Thyroid gland (tissue), 4 donors: ENCODE data around the gene WWTR1. TPM values are rescaled to one million over a fixed set of nuclear protein-coding genes. Genes with fewer than 3 reads are reported as not detected.

Source experiments
- DNase-seq, 2 donors: peaks; one replicate each; pipeline ENCODE4 v3.0.0-alpha.2; 2019
- H3K27ac ChIP-seq, 3 donors: fragments of 200-600 bp; sonication (generic); 1 replicate in 2 of 3; 2 replicates in 1 of 3; pipeline ENCODE4 v1.5.1; 2016 to 2019; ENCODE audit warnings: mild to moderate bottlenecking in 1 of 3, moderate library complexity in 1 of 3
- H3K27me3 ChIP-seq: fragments of 200-600 bp; sonication (generic); one replicate; pipeline ENCODE4 v1.5.1; 2019
- H3K36me3 ChIP-seq, 2 donors: fragments of 200-600 bp; sonication (generic); one replicate each; pipeline ENCODE4 v1.5.1; 2016 to 2019
- H3K4me1 ChIP-seq, 2 donors: fragments of 200-600 bp; sonication (generic); one replicate each; pipeline ENCODE4 v1.5.1; 2017 to 2019
- H3K4me3 ChIP-seq, 3 donors: fragments of 200-600 bp; sonication (generic); replicated peaks in 1 of 3; 1 replicate in 2 of 3; 2 replicates in 1 of 3; pipeline ENCODE4 v1.5.1; 2016; ENCODE audit warnings: mild to moderate bottlenecking in 1 of 3
- H3K9me3 ChIP-seq: fragments of 200-600 bp; sonication (generic); one replicate; pipeline ENCODE4 v1.5.1; 2017
- CTCF ChIP-seq, 6 experiments: fragments of 200-600 bp in 3 of 6; fragments of 450-650 bp in 3 of 6; sonication (generic) in 3 of 6; IDR thresholded peaks; one replicate each; pipeline ENCODE4 v1.5.1; 2016 to 2019; ENCODE audit warnings: antibody characterized with exemption in 6 of 6, mild to moderate bottlenecking in 2 of 6, inconsistent platforms in 1 of 6, moderate library complexity in 1 of 6
- POLR2A ChIP-seq, 2 donors: fragments of 450-650 bp; IDR thresholded peaks; one replicate each; pipeline ENCODE4 v1.6.1; 2017; ENCODE audit warnings: antibody characterized with exemption in 2 of 2, mild to moderate bottlenecking in 2 of 2, moderate library complexity in 1 of 2
- WGBS, 2 donors: methylation state at CpG; one replicate each; pipeline ENCODE4 v1.1.5; 2017; 5-methylcytosine and 5-hydroxymethylcytosine counted together
- intact Hi-C: fragments of 100-400 bp; cut with DNase I; formaldehyde crosslinking; loops from one replicate; pipeline ENCODE4 v1.15.1; 2023
- total RNA-seq, 4 donors: library from RNA; depleted of rRNA; stranded (reverse); fragments of >200 nt; gene quantifications; one replicate each; pipeline ENCODE4 v1.2.3, GENCODE V29; 2016

Gene WWTR1
- total RNA-seq, 4 donors from 2014 or later: 56.7 to 87.6 (median 78.5) TPM

- DNase-seq: no peak
- no peaks in the 10 kb centered on the region for H3K27me3 ChIP-seq
- no peaks in the 10 kb centered on the region for H3K9me3 ChIP-seq
- no peaks in the 10 kb centered on the region for H3K36me3 ChIP-seq
- 82 to 87% methylated on average over 1 of the region's 1 CpG for WGBS, 2 donors
- H3K27ac ChIP-seq: no peak overlapping the region
- no peak overlapping the region for H3K4me3 ChIP-seq
- TF ChIP-seq POLR2A (IDR thresholded peaks at IDR 0.05): no peak
- TF ChIP-seq CTCF (IDR thresholded peaks at IDR 0.05): no peak
- H3K4me1 ChIP-seq: peaks cover 10 to 20% of the 10 kb centered on the region in 2 donors
- intact Hi-C loops: no loop called here
Measured at GRCh38 chr3:149559525-149559924, 98.3 kb downstream of the WWTR1 start.

DNA sequence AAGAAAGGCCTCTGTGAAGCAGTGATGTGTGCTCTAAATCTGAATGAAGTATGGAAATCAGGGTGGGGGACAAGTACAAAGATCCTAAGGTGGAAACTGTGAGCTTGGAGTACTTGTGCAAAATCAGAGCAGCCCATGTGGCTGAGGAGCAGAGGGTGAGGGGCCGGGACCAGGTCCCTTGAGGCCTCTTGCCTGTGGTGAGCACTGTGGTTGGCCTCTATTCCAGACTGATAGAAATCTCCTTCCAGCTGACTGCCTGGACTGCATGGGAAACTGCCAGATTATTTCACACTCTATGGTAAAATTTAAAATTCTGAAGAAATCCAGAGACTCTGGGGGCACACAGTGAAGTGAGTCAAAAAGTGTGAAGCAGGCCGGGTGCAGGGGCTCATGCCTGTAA lies 101.9 kb downstream of the WWTR1 start:
- Histone ChIP-seq H3K27me3 (no peaks in the 10 kb centered on the region), H3K4me1 (peaks cover 22 to 36% of the 10 kb centered on the region in 2 donors), H3K27ac (peak overlapping the region in 2 of 3 donors; percentile 50 to 88), H3K9me3 (no peaks in the 10 kb centered on the region), H3K36me3 (no peaks in the 10 kb centered on the region), H3K4me3 (no peak overlapping the region)
- intact Hi-C loops: no loop called here
- no peak for TF ChIP-seq POLR2A (IDR thresholded peaks at IDR 0.05)
- TF ChIP-seq CTCF (IDR thresholded peaks at IDR 0.05): no peak
- no peak for DNase-seq
- 65% methylated on average over 2 of the region's 2 CpGs for WGBS, 2 donors

- WGBS, 2 donors: 58 to 64% methylated on average over 4 of the region's 4 CpGs
- Histone ChIP-seq H3K4me1 (peaks cover 22 to 36% of the 10 kb centered on the region in 2 donors), H3K4me3 (no peak overlapping the region), H3K27me3 (no peaks in the 10 kb centered on the region), H3K36me3 (no peaks in the 10 kb centered on the region), H3K27ac (peak overlapping the region in 2 of 3 donors; percentile 50 to 88), H3K9me3 (no peaks in the 10 kb centered on the region)
- intact Hi-C loops: no loop called here
- DNase-seq: no peak
- TF ChIP-seq CTCF (IDR thresholded peaks at IDR 0.05) (no peak), POLR2A (IDR thresholded peaks at IDR 0.05) (no peak)
Measured at GRCh38 chr3:149554826-149555225, 103.0 kb downstream of the WWTR1 start.

DNA sequence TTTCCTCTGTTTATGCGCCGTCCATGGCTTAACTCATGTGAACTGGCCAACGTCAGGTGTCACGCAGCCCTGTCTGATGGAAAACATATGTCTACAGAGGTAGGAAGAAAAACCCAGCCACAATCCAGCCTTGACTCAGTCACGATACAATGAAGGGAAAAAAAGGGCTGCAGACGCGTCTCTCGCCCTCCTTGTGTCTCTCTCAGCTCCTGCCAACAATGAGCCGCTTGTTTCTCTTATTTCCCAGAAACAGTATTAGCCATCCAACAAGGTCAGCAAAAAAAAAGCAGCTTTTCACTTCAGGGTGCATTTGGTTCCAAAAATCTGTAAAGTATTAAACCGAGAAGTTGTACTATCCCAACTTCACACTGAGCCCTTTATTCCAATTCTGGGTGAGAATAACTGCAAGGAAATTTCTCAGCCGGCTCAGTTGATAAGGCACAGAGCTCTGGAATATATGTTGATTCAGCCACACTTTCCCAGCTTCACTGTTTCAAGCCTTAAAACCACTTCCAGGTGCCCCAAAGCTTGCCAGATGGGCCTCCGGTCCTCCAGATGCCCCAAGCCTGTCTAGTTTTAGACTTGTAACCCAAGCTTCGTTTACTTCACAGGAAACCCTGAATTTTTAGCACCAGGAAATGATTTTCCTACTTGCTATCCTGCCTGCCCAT lies 103.9 kb downstream of the WWTR1 start:
- 70 to 78% methylated on average over 13 of the region's 13 CpGs for WGBS, 2 donors

More for the DNA sequence above, 103.9 kb downstream of the WWTR1 start:
- Histone ChIP-seq H3K36me3 (no peaks in the 10 kb centered on the region), H3K4me1 (peaks cover 22 to 36% of the 10 kb centered on the region in 2 donors), H3K27ac (peak overlapping the region in 2 of 3 donors; percentile 50 to 88), H3K27me3 (no peaks in the 10 kb centered on the region), H3K4me3 (no peak overlapping the region), H3K9me3 (no peaks in the 10 kb centered on the region)
- intact Hi-C loops: no loop called here
- DNase-seq: no peak
- no peak for TF ChIP-seq POLR2A (IDR thresholded peaks at IDR 0.05)
- TF ChIP-seq CTCF (IDR thresholded peaks at IDR 0.05): no peak
